Ishikawa (cell line): ENCODE results near the gene COPS2.

ENCODE experiments used
- EP300 ChIP-seq: IDR thresholded peaks from 2 replicates; pipeline ENCODE4 v1.6.1; 2012; ENCODE audit warnings: borderline replicate concordance
- TAF1 ChIP-seq: IDR thresholded peaks from 2 replicates; pipeline ENCODE4 v1.6.1; 2012; ENCODE audit warnings: low read depth, mild to moderate bottlenecking
- ZBTB7A ChIP-seq: IDR thresholded peaks from 2 replicates; pipeline ENCODE4 v1.6.1; 2012; ENCODE audit warnings: low read depth
- TF ChIP-seq, protein P1 (sequence below): IDR thresholded peaks from 2 replicates; pipeline ENCODE4 v1.6.1; 2012; ENCODE audit warnings: low read depth, mild to moderate bottlenecking

DNA sequence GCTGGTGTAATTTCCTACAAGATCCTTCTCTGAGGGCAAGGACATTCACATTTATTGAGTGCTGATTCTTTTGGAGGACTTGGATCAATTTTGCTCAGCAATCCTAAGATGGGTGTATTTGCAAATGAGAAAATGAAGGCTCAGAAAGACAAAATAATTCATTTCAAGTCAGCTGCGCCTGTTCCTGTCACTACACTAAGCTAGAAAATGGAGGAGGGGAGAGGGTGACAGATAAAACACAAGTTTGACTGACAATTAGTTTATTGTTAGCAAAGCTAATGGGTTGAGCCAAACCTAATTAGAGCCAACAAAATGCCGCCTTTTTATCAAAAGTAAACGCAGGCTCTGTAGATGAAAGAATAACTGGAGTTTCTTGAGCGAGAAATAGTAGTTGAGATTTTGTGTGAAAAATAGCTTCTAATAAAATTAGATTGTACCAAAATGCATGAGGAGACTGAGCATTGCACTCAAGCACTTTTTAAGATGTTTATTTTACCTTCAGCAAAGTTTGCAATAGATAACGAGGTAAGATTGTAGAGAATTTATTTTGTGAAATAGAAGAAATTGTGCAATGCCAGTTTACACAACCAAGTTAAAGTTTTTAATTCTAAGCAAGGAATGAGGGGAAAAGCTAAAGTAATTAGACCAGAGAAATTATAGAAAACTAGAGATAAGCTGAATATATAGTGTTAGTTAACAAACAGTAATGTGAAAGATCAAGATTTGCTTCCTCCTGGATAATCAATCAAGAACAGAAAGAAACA lies 69.5 kb downstream of the COPS2 start:
- TF ChIP-seq TAF1 = no peak
- no peak for TF ChIP-seq EP300
- TF ChIP-seq ZBTB7A = no peak
- TF ChIP-seq, protein P1, sequence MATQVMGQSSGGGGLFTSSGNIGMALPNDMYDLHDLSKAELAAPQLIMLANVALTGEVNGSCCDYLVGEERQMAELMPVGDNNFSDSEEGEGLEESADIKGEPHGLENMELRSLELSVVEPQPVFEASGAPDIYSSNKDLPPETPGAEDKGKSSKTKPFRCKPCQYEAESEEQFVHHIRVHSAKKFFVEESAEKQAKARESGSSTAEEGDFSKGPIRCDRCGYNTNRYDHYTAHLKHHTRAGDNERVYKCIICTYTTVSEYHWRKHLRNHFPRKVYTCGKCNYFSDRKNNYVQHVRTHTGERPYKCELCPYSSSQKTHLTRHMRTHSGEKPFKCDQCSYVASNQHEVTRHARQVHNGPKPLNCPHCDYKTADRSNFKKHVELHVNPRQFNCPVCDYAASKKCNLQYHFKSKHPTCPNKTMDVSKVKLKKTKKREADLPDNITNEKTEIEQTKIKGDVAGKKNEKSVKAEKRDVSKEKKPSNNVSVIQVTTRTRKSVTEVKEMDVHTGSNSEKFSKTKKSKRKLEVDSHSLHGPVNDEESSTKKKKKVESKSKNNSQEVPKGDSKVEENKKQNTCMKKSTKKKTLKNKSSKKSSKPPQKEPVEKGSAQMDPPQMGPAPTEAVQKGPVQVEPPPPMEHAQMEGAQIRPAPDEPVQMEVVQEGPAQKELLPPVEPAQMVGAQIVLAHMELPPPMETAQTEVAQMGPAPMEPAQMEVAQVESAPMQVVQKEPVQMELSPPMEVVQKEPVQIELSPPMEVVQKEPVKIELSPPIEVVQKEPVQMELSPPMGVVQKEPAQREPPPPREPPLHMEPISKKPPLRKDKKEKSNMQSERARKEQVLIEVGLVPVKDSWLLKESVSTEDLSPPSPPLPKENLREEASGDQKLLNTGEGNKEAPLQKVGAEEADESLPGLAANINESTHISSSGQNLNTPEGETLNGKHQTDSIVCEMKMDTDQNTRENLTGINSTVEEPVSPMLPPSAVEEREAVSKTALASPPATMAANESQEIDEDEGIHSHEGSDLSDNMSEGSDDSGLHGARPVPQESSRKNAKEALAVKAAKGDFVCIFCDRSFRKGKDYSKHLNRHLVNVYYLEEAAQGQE = no peak
